ENCODE results near the gene MAP4K2. TPM values are rescaled to one million over a fixed set of nuclear protein-coding genes. Genes with fewer than 3 reads are reported as not detected.
A peak's percentile ranks its signal among the peaks of the same experiment; 100 is the strongest.

The MAP4K2 gene
- total RNA-seq, 1 donor, result 10.8 TPM

DNA sequence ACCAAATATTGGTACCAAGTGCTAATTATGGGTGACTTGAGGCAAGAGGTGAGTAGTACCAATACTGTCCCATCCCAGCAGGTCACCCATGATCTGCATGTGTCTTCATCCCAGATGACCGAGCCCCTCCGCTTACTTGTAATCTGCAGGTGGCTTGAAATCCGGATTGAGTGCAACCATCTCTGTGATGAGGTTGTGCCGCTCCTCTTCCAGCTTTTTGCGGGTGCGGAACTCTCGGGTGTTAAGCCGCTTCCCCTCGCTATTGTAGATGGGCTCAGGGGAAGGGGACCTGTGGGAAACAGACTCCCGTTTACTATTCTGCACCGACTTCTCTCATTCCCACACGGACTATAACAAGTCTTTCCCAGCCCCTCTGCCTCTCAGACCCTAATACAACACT, 32.9 kb downstream of the MAP4K2 start:
- no peak for DNase-seq (ENCODE audit: low read depth)
- TF ChIP-seq, protein P1, sequence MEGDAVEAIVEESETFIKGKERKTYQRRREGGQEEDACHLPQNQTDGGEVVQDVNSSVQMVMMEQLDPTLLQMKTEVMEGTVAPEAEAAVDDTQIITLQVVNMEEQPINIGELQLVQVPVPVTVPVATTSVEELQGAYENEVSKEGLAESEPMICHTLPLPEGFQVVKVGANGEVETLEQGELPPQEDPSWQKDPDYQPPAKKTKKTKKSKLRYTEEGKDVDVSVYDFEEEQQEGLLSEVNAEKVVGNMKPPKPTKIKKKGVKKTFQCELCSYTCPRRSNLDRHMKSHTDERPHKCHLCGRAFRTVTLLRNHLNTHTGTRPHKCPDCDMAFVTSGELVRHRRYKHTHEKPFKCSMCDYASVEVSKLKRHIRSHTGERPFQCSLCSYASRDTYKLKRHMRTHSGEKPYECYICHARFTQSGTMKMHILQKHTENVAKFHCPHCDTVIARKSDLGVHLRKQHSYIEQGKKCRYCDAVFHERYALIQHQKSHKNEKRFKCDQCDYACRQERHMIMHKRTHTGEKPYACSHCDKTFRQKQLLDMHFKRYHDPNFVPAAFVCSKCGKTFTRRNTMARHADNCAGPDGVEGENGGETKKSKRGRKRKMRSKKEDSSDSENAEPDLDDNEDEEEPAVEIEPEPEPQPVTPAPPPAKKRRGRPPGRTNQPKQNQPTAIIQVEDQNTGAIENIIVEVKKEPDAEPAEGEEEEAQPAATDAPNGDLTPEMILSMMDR (IDR thresholded peaks at IDR 0.05; ENCODE audit: insufficient read depth, low read depth, low read length), result no peak
- H3K4me3 ChIP-seq (ENCODE audit: low read depth, low read length), result no peak overlapping the region

DNA sequence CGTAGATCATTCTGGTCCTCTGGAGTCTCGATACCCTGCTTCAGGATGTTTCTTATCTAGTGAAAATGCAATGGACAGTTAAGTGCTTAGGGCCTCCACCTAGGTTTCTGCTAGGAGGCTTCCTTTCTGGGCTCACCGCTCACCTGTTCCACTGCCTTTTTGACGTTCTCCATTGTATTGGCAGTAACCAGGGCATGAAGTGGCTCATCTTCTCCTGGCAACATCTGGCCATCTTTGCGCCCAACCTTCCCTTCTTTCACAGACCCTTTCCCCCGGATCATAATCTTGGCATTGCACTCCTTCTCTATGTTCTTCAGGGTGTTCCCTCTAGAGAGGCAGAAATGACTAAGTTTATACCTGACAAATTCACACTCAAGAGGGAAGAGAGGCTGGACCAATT, 33.7 kb downstream of the MAP4K2 start:
- no peak for DNase-seq (ENCODE audit: low read depth)
- TF ChIP-seq, protein P1 (IDR thresholded peaks at IDR 0.05; ENCODE audit: insufficient read depth, low read depth, low read length), result no peak

DNA sequence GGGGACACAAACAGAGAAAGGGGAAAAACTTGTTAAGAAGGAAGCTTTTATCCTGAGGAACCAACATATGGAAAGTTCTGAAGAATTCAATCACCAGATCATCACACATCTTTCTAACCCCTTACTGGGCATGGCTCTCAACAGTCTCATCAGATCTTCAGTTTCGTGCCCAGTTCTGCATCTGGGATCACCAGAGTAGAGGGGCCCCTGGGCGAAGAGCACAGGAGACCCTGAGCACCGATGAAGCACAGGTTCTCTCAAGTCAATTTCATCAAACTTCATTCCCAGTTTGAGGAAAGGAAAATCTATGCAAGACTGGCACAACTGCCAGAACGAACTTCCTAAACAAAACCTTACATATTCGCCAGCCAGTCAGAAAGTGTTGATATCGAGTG, 34.7 kb downstream of the MAP4K2 start:
- DNase-seq (ENCODE audit: low read depth), result no peak
- TF ChIP-seq, protein P1 (IDR thresholded peaks at IDR 0.05; ENCODE audit: insufficient read depth, low read depth, low read length), result no peak

More for the DNA sequence above, 33.7 kb downstream of the MAP4K2 start:
- no peak overlapping the region for H3K4me3 ChIP-seq (ENCODE audit: low read depth, low read length)

DNA sequence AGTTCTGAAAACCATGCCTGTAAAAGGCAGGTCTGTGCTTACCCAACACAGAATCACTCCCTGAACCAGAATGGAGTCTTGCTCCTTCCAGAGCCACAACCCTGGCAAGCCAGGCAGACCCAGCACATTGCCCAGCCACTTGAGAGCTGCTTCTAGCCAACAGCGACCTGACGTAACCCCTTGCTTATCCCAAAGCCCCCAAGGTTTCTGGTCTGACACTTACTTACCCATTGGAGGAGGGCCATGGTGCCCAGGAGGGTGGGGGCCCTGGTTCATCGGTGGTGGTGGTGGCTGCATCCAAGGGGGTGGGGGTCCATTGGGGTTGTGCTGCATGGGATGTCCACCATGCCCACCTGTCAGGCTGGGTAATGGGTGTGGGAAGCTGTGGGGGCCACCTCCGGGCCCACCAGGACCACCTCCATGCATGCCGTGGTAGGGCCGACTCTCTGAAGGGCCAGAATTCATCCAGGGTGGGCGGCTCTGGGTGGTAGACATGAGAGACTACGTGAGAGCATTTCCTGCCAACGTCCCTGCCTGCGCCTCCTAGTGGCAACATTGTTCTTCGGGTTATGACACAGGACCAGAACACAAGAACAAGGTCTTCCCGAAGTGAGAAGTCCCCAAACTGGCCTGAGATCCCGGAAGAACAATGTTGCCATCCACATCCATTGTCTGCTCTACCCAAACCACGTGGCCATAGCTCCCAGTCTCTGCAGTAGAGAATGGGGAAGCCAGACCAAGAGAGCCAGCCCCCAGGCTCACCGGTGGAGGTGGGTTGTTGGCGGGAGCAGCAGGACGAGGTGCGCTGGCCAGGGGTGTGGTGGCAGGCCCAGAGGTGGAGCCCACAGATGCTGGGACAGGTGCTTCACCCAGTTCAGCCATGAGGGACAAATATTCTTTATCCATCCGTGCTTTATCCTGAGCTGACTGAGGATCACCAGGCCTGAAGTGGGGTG, 35.4 kb downstream of the MAP4K2 start:
- DNase-seq (ENCODE audit: low read depth), result peak; percentile 70
- TF ChIP-seq, protein P1 (IDR thresholded peaks at IDR 0.05; ENCODE audit: insufficient read depth, low read depth, low read length), result peak; percentile 76

More for the DNA sequence above, 34.7 kb downstream of the MAP4K2 start:
- no peak overlapping the region for H3K4me3 ChIP-seq (ENCODE audit: low read depth, low read length)

DNA sequence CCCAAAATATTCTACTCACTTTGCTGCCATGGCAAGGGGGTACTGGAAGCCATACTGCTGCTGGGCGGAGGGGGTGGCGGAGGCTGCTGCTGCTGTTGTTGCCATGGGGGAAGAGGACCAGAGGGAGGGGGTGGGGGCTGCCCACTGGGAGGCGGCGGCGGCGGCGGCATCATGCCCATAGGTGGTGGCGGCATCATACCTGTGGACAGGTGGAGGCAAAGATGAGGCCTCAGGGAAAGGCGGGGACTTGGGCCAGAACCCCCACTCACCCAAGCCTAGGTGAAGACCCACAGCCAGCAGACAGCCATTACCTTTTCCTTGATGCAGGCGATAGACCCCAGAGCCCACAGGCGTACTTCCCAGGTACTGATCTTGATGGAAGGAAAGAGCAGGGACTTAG, 36.1 kb downstream of the MAP4K2 start:
- no peak for DNase-seq (ENCODE audit: low read depth)
- TF ChIP-seq, protein P1 (IDR thresholded peaks at IDR 0.05; ENCODE audit: insufficient read depth, low read depth, low read length), result no peak
- H3K4me3 ChIP-seq (ENCODE audit: low read depth, low read length), result no peak overlapping the region

More for the DNA sequence above, 35.4 kb downstream of the MAP4K2 start:
- H3K4me3 ChIP-seq (ENCODE audit: low read depth, low read length), result no peak overlapping the region

DNA sequence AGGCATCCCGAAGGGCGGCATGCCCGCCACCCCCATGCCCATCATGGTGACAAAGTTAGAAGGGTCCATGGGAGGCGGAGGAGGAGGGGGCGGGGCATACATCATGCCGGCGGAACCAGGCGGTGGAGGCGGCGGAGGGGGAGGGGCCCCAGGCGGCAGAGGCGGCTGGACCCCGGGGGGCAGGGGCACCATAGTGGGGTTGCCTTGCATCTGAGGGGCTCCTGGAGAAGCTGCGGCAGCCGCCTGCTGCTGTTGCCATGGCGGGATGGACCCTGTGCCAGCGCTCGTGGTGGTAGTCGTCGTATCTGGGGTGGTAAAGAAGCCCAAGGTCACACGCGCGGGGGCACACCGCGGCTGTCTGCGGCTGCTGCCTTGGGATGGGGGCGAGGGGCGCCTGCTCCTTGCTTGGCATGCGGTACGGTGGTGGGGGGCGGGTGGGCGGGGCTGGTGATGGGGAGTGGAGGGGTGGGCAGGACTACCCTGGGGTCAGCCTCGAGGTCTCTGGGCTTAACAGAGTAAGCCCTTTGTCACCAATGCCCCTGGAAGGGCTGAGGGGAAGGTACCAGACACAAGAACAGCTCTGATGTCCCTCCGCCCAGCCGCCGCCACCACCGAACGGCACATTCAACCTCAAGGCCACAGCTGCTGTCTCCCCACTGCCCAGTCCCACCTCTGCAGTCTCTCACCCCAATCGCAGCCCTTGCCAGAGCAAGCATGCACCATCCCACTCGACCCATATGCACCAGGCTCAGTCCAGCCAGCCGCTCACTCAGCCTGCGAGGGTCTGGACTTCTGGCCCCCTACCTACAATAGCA, 37.0 kb downstream of the MAP4K2 start:
- DNase-seq (ENCODE audit: low read depth), result no peak
- no peak overlapping the region for H3K4me3 ChIP-seq (ENCODE audit: low read depth, low read length)
- TF ChIP-seq, protein P1 (IDR thresholded peaks at IDR 0.05; ENCODE audit: insufficient read depth, low read depth, low read length), result no peak
